ENCODE data around the gene BANP.

BANP gene

DNA sequence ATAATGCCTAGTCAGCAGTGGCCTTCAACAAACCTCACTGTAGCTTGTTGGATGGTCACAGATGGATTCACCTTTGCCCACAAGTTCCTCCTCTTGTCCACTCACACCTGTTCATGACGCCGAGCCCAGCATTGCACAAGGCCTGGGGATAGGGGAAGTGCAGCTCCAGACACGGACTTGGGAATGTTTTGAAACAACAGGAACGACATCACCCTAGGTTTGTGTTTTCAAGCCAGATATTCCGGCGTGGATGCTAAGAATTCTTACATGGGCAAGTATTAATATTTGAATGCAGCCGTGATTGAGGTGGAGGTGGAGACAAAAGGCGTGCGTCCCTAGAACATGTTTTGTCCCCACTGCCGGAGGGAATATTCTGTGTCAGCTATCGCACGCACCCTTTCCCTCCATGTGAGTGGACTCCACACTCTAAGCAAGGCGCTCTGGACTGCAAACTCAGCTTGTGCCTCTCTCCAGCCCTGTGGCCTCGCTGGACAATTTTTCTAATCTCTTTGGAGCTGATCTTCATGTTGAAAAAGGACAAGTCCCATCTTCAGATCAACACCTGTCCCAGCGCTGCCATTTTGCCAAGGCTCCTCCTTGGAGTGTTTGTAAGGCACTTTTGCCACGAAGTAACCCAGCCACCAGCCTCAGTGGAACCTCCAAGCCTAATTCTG, 2.0 kb upstream of the BANP start:
- no peak for DNase-seq

DNA sequence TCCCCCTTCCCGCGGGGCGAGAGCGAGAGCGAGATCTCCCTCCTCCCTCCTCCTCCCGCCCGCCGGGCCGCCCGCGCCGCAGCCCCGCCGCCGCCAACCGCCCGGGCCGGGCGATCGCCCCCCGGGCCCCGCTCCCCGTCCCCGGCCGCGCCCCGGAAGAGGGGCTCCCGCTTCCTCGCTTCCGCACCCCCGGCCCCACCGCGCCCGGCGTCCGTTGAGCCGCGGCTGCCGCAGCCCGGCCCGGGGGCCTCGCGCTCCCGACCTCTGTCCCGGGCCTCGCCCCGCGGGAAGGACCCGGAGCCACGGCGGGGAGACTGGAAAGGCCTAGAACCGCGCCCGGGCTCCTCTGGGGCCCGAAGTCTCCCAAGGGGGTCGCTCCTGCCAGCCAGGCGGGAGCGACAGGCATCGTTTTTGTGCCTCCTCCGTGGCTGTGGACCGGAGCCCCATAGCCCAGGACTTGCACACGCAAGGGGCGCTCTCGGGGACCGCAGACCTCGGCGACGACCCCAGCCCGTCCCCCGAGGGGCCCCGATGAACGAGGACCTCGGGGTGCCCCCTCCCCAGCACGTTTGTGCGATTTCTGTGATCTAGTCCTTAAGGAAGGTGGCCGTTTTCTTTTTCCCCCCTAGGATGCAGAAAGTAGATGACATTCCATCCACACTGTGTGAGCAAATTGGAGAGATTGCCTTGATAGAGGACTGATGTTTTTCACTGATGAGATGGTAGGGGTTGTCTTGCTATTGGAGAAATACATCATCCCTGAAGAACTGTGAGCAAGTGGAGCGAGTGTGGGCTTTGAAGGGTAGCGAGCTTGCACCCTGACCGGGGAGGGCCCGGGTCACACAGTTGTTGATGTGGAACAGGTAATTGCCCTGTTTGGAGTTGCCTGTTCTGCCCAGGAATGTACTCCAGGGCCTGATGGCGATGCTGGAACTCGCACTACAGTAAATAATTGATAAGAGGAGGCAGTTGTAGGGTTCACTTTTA, 611 bp downstream of the BANP start:
- DNase-seq: no peak

DNA sequence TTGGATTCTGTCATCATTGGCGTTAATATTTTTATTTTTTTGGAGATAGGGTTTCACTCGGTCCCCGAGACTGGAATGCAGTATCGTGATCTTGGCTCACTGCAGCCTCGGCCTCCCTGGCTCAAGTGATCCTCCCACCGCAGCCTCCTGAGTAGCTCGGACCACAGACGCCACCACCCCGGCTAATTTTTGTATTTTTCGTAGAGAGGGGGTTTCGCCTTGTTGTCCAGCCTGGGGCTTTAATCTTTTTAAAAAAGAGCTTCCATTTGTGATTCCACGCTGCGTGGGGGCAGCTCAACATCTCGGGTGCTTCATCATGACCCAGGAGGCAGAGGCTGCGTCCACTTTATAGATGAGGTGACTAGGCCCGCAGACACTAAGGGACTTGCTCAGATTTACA, 1.5 kb downstream of the BANP start:
- no peak for DNase-seq

DNA sequence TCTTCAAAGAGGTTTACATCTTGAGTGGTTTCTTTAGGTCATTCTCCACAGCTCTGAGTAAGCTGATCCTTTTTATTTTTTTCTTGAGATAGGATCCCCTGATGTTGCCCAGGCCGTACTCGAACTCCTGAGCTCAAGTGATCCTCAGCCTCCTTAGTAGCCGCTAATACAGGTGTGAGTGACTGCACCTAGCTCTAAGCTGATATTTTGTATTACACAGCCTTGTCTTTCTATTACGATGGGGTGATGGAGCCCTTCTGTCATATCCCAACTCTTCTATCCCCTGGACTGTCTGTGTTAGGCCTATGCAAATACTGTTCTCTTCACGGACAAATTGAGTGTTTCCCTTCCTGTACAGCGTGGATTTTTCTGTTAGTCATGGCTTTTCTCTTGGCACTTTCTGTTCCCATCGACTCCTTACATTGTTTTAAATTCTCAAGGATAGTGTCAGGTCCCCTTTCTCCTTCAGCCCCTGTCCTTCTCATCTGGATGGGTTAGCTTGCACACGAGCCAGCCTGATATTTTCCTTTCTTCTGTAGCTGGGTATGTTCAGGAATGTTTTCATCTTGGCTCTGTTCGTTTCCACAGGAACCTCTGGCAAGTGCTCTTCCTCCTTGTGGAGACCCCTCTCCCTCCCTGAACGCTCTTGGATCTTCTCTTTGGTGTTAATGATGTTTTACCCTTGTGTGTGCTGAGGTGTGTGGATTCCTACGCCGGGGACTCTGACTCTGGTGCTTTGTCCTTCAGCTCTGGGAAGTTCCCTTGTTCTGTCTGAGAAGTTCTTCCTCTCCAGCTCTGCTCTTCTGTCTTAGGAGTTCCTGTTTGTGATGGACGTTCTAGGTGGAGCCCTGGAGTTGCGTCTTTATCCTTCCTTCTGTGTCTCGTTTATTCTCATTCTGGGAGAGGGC, 2.3 kb downstream of the BANP start:
- DNase-seq: no peak

DNA sequence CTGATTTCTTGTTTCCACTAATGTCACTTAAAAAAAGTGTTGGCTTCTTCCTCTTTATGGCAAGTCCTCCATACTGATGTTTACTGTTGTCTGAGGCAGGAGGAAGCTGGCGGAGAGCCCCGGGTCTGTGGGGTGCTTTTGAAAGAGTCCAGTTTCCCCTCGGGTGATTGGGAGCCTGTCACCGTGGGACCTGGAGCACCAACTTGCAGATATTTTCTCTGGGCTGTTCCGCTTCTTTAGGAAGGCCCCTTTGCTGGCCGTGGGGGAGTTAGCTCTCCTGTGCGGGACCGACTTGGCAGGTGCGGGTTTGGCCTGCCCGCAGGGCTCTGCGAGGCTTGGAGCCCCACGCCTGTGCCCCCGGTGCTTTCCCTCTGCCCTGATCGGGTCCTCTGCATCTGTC, 3.1 kb downstream of the BANP start:
- DNase-seq: no peak

DNA sequence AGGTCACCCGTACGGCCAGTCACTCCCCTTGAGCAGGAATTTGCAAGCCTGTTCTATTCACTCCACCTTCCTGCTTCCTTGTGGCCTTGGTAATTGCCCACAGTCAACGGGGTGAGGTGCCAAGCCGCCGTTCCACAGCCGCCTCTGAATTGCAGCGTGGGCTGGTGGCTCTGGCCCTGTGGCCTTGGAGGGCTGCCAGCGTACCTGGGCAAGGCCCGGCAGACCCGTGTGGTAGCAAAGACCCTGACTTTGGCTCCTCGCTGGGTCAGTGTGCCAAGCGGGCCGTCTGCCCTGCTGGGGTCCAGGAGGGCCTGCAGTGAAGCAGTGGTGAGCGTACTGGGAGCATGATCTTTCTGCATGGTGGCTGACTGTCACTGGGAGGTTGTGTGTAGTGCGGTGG, 3.6 kb downstream of the BANP start:
- DNase-seq: no peak

DNA sequence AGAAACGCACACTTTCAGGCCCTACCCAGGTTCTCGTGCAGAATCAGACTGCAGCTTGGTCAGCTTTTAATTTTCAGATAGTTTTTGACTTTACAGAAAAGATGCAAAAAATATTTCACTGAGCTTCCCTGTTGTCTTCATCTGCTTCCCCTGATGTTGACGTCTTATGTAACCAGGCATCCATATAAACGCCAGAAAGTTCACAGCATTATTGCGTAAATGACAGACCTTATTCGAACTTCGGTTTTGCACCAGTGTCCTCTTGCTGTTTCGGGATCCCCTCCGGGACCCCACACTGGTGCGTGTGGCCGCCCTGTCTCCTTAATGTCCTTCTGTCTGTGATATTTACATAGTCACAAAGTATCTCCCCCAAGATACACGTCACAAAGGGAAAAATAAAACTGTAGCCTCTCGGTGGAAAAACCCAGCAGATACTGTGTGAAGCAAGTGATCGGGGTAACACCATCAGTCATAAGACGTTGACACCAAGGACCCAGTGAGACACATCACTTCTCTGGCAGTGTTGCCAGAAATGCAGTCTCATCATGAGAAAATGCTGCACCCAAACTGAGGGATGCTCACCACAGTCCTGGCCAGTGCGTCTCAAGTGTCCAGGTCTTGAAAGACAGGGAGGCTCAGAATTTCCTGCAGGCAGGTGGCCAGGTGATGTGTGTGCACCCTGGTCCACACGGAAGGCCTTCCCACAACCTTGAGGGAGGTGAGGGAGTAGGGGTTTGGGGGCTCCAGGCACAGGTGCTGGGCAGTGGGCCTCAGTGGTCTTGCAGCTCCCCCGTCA, 4.3 kb downstream of the BANP start:
- DNase-seq: no peak

DNA sequence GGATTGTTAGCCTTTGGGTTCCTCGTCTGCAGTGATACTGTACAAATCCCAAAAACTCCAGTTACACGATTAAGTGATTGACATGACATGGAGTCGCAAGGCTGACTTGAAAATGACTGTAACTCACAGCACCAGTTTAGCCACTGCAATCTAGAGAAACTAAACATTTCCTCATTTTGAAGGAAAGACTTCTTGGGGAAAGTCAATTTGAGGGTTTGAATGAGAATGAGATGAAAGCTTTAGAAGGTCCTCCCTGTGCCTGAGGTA, 4.8 kb downstream of the BANP start:
- no peak for DNase-seq

DNA sequence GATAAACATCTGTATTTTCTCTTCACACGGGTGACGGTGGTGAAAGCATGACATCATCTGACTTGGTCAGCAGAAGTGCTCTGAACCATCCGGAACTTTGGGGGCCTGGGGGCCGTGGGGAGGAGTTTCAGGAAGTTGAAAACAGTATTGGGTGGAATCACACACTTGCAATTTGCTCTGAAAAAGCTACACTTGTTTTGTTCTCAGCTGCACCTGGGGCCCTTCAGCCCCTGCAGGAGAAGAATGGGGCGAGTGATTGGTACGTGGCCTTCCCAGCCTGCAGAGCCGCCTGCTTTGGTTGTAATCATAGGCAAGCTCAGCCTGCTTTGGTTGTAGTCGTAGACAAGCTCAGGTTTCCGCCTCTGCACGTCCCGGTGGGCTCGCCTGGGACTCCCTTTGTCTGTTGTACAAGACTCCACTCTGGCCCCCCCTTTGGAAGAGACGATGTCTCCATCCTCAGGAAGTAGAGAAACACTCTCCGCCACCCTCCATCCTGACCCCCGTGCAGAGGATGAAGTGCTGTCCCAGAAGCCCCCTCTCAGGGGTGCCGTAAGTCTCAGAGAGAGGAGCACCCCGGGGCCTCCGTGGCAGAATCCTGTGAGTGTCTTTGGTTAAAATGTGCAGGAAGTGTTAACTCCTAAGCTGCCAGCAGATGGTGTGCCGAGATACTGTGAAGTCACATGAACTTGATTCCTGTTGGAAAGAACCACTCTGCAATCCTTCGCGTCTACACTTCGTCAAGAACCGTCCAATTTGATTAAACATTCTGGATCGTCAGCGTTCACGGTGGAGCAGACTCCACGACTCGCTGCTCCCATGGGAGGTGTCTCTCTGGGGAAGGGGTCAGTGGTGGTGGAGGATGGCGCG, 5.4 kb downstream of the BANP start:
- peak; percentile 83 for DNase-seq

DNA sequence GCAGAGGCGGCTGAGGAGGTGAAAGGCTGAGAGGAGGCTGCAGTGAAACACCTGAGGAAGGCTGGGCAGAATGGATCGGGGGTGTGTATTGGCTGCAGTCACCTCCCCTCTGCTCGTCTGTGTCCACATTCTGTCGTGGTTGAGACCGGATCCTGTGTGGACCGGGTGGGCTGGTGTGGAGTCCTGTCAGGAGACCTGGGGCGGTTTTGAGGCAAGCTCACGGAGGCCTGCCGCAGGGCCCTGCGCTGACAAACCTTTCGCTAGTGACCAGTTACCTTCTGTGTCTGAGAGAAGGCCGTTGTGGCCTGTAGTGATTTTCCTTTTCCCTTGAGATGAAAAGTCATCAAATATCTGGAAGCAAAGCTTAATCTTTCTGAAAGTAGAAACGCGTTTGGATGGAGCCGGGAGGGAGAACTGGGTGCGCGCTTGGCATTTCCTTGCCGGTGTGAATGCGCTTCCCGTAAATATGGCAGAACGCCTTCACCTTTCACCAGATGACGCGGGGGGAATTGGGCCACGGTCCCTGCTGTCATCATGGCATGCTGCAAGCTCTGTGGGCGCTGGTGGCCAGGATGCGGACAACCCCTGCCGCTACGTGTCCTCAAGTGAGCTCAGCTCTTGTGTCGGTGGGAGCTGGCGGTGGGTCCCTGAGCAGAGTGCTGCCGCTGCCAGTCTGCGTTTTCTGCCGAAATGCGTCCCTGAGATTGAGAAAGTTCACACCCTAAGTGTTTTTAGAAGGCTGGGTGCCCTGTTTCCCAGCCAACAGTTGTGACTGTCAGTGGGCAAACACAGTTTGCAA, 6.3 kb downstream of the BANP start:
- no peak for DNase-seq

DNA sequence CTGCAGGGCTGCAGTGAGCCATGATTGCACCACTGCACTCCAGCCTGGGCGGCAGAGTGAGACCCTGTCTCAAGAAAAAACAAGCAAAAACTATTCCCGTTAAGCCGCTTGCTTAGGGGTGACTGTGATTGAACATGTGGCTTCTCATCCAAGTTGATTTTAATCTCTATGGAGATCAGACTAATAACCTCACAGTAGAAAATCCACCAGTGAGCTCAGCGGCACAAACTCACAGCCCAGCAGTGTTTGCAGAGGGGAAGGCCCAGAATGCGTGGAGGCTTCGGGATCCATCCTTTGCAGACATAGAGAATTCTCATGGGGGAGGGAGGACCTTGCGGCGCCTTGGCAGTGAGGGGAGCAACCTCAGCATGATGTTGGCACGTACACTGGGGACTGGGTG, 7.4 kb downstream of the BANP start:
- no peak for DNase-seq

DNA sequence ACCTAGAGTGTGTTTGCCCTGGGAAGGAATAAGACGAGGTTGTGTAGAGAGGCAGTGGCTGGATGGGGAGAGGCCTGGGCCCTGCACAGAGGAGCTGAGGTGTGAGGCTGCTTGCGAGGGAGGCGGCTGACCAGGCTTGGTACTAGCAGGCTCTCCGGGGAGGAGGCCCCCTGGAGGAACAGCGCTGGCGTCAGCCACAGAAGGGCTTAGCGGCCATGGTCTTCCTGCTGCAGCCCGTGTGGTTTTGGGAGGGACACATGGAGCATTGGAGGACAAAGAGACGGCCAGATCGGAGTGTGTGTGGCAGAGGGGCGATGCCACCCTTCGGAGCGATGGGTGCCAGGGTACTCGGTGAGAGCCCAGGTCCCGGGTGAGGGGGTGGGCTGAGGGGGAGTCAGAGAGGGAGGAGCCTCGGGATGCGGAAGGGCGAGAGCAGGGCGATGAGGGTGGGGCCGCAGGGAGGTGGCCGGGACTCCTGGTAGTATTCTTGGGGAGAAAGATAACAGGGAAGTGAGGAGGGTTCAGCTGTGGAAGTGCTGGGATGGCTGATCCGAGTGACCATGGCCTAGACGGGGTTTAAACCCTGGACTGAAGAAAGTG, 8.3 kb downstream of the BANP start:
- DNase-seq: no peak

DNA sequence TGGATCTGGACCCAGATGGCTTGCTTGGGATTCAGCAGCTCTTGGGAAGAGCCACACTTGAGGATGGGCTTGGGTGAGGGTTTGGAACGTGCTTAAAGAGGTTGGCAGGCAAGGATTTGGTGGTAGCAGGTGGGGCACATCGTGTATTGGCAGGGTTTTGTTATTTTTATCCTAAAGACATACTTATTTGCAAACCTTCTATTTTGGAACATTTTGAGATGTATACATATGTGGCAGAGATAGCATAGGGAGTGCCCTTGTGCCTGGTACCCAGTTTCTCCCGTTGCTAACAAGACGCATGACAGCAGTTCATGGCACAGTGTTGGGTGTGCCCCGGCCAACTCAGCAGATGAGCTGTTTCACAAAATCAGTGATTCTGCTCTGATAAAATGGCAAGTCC, 9.1 kb downstream of the BANP start:
- no peak for DNase-seq

DNA sequence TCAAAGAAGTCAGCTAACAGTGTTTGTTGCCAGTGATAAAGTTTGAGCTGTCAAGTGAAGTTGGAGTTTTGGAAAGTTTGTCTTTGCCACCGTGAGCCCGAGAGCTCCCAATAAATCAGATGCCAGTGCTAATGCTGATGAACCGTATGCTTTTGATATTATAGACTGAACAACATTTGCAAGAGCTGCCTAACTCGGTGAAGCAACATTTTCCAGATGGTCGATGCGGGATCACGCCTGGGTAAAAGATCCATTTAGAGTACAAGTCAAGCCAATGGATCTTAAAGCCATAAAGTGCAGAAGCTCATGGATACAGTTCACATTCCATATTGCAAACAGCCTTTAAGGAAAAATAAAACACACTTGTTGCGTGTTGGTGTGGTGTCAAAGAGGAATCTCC, 9.6 kb downstream of the BANP start:
- DNase-seq: no peak

DNA sequence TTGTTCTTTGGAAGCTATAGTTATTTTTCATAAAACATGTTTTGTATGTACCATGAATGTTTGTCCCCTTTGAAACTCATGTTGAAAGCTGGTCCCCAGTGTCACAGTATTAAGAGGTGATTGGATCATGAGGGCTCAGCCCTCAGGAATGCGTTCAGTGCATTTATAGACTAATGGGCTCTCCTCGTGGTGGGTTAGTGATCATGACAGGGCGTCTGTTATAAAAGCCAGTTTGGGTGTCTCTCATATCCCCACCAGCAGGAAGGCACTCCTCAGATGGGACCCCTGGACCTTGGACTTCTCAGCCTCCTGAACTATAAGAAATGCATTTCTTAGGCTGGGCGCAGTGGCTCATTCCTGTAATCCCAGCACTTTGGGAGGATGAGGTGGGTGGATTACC, 10.4 kb downstream of the BANP start:
- no peak for DNase-seq

DNA sequence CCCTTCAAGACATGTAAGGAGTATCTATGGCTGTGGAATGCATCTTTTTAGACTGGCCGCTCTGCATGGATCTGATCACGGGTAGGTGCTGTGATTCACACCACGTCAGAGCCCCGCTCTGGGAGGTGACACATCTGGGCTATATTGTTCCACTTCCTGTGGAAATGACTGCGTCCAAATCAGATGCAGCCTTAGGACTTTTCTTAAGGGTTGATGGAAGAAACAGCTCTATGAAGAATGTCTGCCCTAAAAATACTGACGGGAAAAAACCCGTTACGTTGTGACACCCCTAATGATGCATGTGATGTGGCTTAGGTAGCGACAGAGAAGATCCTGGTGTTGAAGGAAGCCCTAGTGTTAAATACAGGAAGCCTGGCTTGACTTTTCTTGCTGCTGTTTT, 12.2 kb downstream of the BANP start:
- peak; percentile 78 for DNase-seq

DNA sequence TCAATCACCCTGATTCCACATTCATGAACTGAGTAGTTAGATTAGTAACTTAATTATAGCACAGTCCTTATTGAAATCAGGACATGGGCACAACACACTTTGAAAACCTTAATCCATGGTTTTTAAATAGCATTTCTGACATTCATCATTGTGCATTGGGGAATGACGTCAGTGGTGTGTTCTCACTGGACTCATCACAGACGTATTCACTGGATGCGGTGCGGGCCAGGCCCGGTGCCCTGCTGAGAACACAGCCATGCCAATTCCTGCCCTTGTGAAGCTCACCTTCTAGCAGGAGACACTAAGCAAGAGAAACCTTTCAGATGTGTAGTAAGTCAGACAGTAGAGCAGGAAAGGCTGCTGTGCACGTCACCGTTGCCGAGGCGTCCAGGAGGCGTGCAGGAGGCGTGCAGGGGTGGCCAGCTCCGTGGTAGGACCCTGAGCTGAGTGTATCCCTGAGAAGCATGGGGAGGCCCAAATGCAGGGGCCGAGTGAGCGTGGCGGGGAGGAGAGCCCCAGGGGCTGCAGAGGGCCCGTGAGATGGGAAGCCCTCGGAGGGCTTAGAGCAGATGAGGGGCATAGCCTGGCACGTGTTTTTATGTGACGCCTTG, 12.9 kb downstream of the BANP start:
- no peak for DNase-seq

DNA sequence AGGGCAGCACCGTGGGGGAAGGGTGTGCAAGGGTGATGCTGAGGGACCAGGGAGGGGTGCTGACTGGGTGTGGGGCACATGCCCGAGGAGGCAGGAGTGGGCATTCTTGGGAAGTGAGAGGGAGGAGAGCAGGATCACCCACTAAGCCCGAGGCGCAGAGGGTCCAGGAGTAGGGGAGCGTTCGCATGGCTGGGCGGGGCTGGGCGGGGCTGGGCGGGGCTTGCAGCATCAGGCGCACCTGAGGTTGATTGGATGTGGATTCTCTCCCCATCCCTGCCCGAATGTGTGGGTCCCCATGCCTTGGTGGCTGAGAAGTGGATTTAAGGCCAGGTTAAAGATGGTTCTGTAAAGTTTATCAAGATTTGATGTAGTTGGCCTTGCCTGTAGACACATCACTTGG, 14.2 kb downstream of the BANP start:
- DNase-seq: no peak

DNA sequence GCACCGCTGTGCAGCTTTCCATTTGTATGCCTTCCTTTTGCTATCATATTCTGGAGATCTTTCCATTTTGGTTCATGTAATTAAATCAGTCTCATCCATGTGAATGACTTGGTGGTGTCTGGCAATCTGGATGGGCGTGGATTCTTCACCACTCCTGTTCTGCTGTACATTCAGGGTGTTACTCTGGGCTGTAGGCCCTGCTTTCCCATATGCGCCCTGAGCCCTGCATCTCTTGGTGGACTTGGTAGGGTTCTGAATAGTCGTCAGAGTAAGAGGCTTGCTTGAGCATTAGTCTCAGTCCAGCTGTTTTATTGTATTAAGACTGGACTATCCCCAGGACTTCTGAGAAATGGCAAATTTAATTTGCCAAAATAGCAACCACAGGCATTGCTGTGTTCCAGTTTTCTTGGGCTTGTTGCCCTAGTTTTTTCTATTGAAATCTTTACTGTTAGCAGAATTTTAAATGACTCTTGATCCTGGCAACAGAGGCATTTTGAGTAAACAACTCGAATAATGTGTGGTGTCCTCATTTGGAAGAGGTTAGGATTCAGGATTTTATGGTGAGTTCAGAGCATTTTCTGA, 14.9 kb downstream of the BANP start:
- no peak for DNase-seq
